ENCODE measurements around the gene SMG6. TPM values are rescaled to one million over a fixed set of nuclear protein-coding genes. Genes with fewer than 3 reads are reported as not detected.

Gene SMG6
- total RNA-seq, 6 experiments from 2014 or later: 7.4 to 10.4 (median 8.9) TPM

- WGBS (ENCODE audit: insufficient coverage, low coverage, low lambda C conversion rate, missing lambda C conversion rate): 58% methylated on average over 16 of the region's 31 CpGs
- Histone ChIP-seq H3K9me3 (no peaks in the 10 kb centered on the region), H3K27me3 (no peaks in the 10 kb centered on the region), H3K4me1 (peaks cover 0 to 22% (median 0%) of the 10 kb centered on the region in 4 donors), H3K27ac (peak overlapping the region; percentile 61 to 72 (median 63)), H3K36me3 (no peaks in the 10 kb centered on the region), H3K4me3 (no peak overlapping the region)
- no peak for TF ChIP-seq CTCF (IDR thresholded peaks at IDR 0.05)
- no peak for TF ChIP-seq POLR2A (IDR thresholded peaks at IDR 0.05)
- peak; percentile 42 to 52 (median 45) for ATAC-seq
- DNase-seq: peak in 1 of 3 donors; percentile 77
- intact Hi-C loops (cut with DNase I): no loop called here
Observed at GRCh38 chr17:2071455-2072281, 231.9 kb downstream of the SMG6 start.

- no peaks in the 10 kb centered on the region for H3K27me3 ChIP-seq
- H3K4me1 ChIP-seq: peaks cover 0 to 27% (median 0%) of the 10 kb centered on the region in 4 donors
- peak overlapping the region; percentile 61 to 72 (median 63) for H3K27ac ChIP-seq
- H3K36me3 ChIP-seq: no peaks in the 10 kb centered on the region
- 79% methylated on average over 5 of the region's 6 CpGs for WGBS (ENCODE audit: insufficient coverage, low coverage, low lambda C conversion rate, missing lambda C conversion rate)
- ATAC-seq: no peak
- no peak overlapping the region for H3K4me3 ChIP-seq
- intact Hi-C loops (cut with DNase I): no loop called here
- no peak for TF ChIP-seq CTCF (IDR thresholded peaks at IDR 0.05)
- TF ChIP-seq POLR2A (IDR thresholded peaks at IDR 0.05): no peak
- no peaks in the 10 kb centered on the region for H3K9me3 ChIP-seq
- no peak for DNase-seq
Observed at GRCh38 chr17:2071024-2071385, 232.6 kb downstream of the SMG6 start.

GRCh38 chr17:2070241-2071023, 233.2 kb downstream of the SMG6 start:
- TF ChIP-seq CTCF (IDR thresholded peaks at IDR 0.05) (peak in 2 of 4 donors; percentile 14 to 30), POLR2A (IDR thresholded peaks at IDR 0.05) (no peak)
- ATAC-seq: peak; percentile 64 to 79 (median 76)
- Histone ChIP-seq H3K4me3 (no peak overlapping the region), H3K27ac (peak overlapping the region; percentile 61 to 72 (median 63)), H3K4me1 (peaks cover 0 to 29% (median 0%) of the 10 kb centered on the region in 4 donors), H3K27me3 (no peaks in the 10 kb centered on the region), H3K36me3 (no peaks in the 10 kb centered on the region), H3K9me3 (no peaks in the 10 kb centered on the region)
- WGBS (ENCODE audit: insufficient coverage, low coverage, low lambda C conversion rate, missing lambda C conversion rate): 20% methylated on average over 3 of the region's 13 CpGs
- intact Hi-C loops (cut with DNase I): no loop called here
- peak; percentile 84 to 90 (median 89) for DNase-seq

- H3K9me3 ChIP-seq: no peaks in the 10 kb centered on the region
- no peak for DNase-seq
- no peak for ATAC-seq
- TF ChIP-seq POLR2A (IDR thresholded peaks at IDR 0.05): no peak
- intact Hi-C loops (cut with DNase I): no loop called here
- H3K4me3 ChIP-seq: no peak overlapping the region
- H3K36me3 ChIP-seq: no peaks in the 10 kb centered on the region
- H3K27ac ChIP-seq: peak overlapping the region in 2 of 3 donors; percentile 21 to 71
- no peaks in the 10 kb centered on the region for H3K27me3 ChIP-seq
- peaks cover 0 to 38% (median 3%) of the 10 kb centered on the region in 4 donors for H3K4me1 ChIP-seq
- WGBS (ENCODE audit: insufficient coverage, low coverage, low lambda C conversion rate, missing lambda C conversion rate): 96% methylated on average over 3 of the region's 15 CpGs
Observed at GRCh38 chr17:2068519-2069051, 235.0 kb downstream of the SMG6 start.
